ENCODE results near the gene FAH.

Gene FAH

DNA sequence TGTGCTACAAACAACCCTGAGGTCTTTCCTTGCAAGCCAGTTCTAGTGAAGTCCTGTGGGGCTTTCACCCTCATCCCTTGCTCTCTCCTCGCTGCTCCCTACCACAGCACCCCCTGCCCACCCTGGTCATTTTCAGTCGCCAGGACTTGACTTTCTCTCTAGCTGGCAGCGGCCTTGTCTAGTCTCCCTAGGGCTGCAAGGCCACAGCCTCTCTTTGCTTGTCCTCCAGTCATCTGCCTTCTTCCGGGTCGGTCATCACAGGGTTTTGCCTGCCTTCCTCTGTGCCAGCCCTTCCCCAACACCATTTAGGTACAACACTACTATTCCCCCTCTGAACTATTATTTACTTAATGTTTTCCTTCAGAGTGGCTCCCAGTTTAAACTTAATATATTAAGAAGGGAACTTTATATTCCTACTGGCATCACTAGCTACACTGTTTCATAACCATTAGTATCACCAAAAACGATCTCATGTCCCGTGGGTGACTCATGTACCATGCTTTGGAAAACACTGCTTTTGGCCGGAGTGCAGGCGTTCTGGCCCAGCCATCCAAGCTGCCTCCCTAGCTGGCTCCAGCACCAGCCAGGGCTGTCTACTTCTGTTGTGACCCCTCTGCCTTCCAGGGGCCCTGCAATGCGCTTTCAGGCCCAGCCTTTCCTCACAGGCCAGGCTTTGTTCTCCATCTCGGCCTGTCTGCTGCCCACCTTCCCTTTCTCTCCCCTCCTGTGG, 21.4 kb downstream of the FAH start:
- no peak for DNase-seq

DNA sequence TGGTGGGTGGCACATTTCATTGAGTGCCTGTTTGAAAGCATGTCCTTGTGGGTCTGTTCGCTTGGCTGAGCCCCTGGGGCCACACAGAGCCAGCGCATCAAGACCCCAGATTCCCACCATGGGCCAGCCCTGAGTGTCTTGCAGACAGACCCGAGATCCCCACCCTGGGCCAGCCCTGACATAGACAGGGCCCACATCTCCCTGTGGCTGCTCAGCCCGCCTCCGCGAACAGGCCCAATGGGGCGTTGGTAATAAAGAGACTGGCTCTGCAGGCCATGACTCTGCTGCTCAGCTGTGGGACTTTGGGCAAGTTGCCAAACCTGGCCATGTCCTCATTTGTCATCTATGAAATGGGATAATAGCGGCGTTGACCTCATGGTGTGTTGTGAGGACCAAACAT, 22.6 kb downstream of the FAH start:
- DNase-seq = no peak

DNA sequence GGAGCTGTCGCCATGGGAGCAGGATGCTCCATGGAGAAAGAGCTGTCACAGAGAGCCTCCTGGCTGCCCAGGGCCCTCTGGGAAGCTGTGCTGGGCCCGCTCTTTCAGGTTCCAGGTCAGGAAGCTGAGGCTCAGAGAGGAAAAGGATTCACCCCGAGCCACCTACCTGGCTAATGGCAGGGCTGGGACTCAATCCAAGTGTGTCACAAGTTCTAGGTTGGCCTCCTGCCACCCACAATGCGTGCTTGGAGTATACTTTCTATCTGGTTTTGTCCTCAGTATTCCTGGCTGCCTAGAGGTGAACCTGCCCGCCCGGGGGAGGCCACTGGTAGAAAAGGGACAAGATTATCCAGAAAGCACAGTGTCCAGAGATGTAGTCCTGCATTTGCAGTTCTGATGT, 23.6 kb downstream of the FAH start:
- no peak for DNase-seq

DNA sequence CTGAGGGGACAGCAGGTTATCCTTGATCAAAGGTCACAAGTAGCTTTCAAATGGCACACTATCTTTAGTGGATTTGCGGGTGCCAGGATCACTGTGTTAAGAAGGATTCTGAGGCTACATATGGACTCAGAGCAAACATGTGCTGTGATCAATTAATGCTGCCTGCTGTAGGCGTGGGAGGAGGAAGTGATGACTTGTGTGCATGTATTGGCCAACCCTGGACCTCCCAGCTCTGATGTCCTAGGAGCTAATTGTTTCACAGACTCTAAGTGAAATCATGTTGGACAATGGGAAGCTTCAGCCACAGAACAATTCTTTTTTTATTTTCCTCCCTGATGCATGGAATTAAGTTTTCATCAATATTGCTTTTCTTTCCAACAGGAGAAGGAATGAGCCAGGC, 24.4 kb downstream of the FAH start:
- DNase-seq = no peak

DNA sequence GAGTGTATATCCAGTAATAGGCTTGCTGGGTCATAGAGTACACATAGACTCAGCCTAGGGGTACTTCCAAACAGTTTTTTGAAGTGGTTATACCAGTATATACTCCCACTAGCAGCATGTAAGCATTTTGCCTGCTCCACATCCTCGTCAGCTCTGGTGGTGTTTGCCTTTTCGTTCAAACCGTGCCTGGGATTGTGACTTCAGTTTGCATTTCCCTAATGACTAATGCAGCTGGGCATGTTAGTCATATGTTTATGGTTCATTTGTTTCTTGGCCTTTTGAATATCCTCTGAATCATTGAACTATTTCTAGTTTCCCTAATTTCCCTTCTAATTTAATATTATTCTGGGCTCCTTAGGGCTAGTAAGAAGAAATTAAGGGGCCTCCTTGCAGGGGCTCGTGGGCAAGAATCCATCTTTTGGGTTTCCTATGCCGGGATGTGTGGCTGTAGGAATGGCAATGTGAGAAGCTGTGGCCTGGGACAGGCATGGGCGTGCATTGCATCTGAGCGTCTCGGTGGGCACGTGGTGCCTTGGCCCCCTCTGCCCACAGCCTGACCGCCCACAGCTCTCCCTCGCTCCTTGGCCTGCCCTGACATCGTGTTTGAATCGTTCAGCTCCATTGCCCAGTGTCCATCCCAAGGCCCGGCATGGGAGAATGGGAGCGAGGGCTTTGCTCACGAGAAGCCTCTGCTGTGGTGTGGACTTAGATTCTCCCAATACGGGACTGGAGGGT, 26.4 kb downstream of the FAH start:
- DNase-seq = no peak

DNA sequence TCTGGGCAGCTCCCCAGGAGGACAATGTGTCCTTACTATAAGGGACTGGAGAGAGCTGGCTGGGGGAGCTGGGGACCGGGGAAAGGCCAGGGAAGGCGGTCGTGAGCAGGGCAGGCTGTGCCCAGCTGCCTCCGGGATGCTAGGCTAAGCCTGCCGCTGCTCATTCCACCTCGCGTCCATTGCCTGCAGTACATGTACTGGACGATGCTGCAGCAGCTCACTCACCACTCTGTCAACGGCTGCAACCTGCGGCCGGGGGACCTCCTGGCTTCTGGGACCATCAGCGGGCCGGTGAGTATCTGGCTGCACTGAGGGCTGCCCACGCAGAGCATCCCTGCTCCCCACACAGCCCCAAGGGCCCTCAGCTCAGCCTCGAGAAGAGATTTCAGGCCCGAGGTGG, 27.1 kb downstream of the FAH start:
- no peak for DNase-seq

DNA sequence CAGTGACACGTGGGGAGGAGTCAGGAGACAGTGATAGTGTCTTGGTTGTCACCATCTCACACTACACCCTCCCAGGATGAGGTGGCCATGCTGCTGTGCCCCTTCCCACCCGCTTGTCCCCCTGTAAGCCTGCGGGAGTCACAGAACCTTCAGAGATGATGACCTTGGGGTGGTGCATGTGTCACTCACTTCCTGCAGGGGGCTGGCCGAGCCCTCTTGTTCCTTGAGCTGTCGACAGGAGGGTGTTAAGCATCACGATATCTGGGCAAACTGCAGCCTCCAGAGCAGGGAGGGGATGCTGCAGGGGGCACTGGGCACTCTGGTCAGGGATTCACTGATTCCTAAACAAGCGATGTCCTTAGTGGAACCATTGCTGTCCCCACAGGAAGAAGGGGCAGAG, 27.7 kb downstream of the FAH start:
- DNase-seq = no peak

DNA sequence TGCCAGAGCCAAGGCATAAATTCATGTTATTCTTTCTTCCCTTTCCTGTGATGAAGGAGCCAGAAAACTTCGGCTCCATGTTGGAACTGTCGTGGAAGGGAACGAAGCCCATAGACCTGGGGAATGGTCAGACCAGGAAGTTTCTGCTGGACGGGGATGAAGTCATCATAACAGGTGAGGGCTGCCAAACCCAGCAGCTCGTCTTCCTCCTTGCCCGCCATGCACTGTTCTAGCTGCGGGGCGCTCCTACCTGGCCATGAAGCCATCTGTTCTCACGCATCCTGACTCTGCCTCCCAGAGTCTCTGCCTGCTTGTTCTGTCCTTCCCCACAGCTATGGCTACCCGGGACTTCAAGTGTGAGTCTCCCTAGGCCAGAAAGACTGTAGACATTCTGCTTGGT, 28.2 kb downstream of the FAH start:
- DNase-seq = no peak

DNA sequence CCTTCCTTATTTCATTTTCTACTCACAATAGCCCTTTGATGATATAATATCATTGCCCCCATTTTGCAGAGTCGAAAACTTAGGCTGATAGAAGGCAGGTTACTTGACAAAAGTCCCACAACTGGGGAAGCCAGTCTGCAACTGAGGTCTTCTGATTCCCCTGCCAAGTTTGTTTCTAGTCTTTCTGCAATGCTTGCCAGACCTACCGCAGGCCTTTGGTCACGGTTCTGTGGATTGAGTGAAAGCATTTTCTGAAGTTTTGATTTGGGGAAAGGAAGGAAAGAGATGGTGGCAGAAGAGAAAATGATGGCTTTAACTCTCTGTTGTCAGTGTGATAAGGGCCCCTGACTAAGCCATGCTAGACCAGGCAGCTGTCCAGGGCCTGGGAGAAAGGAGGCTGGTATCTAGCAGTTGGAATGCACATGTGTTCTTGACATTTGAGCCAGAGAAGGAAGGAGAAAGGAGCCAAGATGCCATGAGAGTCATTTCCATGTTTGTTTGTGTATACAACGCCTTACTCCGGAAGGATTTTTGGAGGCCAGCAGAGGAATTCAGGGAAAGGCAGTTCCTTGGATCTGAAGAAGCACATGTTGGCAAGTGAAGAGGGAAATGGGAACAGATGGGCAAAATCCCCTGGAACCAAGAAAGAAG, 29.9 kb downstream of the FAH start:
- DNase-seq = peak; percentile 16 to 49

DNA sequence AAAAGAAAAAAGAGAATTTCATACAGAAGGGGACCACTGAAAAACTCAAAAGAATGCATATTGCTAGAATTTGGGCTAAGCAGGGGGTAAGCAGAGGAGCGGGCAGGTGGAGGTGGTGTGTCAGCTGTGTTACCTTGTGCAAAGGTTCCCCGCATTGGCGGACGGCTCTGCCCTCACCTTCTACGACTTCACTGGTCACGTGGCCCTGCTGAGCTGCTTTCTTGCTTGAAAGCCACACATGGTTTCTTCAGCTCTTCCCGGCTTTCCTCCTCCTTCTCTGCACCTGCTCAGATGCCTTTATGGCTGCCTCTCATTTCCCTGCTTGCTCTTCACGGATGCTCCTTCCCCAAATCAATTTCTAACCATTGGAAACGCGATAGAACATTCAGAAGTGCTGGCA, 30.5 kb downstream of the FAH start:
- no peak for DNase-seq

DNA sequence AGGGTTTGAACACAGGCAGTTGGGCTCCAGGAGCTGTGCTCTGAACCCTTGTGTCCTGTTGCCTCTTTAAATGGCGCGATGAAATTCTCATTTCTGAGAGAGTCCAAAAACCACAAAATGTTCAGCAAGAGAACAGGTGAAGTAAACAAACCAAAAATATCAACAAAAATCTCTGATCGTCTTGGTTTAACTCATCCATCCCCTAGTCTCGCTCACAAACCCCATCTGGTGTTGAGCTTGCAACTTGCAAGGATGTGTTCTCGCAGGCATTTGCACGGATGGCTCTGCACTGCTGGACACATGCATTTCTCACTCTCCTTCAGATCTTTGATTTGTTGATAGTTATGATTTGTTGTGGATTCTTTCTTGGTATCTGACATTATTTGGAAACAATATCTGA, 31.1 kb downstream of the FAH start:
- peak in 1 of 2 experiments; percentile 36 for DNase-seq

DNA sequence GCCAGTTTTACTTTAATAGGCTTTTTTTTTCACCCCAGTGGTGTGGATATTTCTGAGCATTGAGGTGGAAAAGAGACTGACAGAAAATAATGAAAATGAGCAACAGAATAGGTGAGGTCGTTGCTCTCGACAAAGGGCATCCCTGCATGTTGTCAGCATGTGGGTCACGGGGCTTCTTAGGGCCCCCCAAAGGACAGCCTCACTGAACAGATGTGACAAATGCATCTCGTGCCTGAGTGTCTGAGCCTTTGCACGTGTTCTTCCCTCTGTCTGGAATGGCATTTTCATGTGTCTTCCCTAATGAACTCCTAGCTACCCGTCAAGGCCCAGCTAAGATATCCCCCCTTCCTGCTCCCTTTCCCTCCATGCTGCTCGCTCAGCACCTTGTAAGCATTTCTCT, 31.8 kb downstream of the FAH start:
- no peak for DNase-seq

DNA sequence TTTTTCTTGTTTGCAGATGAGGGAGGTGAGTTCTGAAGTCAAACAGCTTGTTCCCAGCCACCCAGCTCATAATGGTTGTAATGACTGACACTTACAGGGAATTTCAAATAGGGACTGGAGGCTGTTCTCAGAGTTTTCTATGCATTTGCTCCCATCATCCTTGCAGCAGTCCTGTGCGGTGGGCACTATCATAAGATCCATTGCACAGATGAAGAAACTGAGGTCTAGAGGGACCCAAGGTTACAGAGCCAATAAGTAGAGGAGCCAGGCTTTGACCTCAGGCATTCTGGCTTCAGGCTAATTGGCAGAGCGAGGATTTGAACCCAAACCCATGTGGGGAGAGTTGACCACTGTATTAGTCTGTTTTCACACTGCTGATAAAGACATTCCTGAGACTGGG, 32.4 kb downstream of the FAH start:
- DNase-seq = no peak

DNA sequence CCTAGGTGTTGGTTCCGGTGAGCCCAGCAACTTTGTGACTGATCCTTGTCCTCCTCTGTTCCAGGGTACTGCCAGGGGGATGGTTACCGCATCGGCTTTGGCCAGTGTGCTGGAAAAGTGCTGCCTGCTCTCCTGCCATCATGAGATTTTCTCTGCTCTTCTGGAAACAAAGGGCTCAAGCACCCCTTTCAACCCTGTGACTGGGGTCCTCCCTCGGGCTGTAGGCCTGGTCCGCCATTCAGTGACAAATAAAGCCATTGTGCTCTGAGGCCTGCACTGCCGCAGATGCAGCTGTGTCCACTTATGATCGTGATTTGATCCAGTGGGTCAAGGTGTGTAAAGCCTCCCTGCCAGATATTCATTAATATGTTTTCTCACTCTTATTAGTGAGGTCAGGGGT, 33.3 kb downstream of the FAH start:
- no peak for DNase-seq

DNA sequence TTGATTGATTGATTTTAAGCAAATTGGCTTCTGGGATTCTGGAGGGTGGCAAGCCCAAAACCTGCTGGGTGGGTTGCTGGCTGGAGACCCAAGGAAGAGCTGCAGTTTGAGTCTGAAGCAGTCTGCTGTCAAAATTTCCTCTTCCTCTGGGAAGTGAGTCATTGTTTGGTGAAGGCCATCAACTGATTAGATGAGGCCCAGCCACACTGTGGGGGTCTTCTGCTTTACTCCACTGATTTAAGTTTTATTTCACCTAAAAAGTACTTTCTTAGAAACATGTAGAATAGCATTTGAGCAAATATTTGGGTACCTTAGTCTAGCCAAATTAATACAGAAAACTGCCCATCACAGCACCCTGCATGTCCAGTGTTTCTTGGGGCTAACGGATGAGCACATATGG, 33.8 kb downstream of the FAH start:
- no peak for DNase-seq

DNA sequence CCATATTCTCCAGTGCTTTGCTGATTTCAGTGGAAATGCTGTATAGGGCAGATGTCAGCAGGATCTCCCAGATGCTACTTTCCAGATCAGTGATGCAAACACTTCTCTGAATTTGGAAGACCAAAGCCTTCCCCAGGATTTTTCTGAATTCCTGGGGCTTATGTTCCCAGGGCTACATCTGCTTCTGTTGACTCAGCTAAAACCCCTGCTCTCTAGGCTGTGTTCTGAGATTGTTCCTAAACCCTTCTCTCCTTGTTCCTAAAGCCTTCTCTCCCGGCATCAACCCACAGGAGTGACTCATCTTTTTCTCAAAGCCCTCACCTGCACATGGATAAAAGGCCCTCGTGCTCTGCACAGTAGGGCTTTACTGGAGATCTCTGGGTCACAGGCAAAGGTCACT, 35.5 kb downstream of the FAH start:
- peak; percentile 70 to 94 for DNase-seq

DNA sequence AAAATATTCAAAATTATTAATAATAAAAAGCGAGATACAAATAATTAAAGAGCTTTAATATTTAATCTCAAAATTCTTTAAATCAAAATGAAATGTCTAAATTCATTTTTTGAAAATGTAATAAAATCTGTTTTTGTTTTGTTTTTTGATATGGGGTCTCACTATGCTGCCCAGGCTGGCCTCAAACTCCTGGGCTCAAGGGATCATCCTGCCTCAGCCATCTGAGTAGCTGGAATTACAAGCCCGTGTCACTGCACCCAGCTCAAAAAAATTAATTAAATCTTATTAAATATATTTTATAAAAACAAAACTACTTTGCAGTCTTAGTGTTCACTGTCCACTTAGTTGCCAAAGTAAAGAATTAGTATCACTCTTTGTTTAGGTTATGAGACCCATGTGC, 38.4 kb downstream of the FAH start:
- no peak for DNase-seq

DNA sequence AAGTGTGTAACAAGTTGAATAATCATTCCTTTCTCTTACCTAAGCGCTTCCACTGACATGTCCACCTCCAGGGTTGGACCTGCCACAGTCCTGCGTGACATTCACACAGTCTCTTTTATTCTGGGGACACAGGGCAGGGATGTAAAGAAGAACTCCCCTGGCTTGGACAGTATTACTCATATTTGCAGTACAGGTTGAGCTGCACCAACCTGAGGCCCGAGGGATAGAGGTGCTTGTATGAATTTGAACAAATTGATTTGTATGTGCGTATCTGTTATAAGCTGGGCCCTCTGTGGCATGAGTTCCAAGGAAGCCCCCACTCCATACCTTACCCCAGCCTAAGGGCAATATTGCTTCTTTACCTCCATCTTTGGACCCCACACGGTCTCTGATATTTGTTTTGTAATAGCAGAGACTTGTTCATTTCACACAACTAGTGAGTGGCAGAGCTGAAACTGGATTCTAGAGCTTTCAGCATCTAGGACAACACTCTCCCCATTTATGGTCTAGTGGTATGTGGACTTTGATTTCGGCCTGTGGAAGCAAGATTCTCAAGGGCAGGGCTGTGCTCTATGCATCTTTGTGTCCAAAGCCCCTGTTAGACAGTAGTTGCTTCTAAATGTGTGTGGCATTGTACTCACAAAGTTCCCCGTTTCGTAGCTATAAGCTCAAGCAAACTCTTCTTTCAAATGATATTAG, 39.2 kb downstream of the FAH start:
- DNase-seq = no peak

DNA sequence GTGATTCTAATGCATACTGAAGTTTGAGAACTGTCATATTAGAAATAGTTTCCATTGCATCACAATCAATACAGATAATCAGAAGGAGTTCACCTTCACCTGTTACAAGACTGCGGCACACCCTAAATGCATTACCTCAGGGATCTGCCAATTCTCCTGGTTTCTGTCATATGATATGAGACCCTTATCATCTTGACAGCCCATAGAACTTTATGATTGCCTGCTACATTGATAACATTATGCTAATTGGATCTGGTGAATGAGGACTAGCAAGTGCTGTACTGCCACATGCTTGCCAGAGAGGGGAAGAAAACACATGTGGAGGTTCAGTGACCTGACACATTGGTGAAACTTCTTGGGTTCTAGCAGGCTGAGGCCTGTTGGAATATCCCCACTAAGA, 41.4 kb downstream of the FAH start:
- DNase-seq = no peak

DNA sequence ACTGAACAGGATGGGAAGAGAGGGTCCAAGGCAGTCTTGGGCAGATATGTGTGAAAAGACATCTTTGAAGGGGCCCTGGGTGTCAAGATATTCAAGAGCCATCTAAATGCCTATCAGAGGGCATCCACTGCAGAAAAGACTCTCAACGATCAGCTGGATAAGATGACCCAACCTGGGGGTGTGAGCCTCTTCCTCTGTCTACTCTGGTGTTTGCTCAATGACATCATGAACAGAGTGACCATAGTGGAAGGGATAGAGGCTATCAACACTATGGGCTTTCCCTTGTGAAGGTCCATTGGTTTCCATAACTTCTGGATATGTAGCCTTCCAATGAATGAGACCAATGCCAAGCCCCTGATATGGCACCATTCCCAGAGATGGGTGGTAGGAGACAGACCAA, 42.1 kb downstream of the FAH start:
- DNase-seq = no peak

DNA sequence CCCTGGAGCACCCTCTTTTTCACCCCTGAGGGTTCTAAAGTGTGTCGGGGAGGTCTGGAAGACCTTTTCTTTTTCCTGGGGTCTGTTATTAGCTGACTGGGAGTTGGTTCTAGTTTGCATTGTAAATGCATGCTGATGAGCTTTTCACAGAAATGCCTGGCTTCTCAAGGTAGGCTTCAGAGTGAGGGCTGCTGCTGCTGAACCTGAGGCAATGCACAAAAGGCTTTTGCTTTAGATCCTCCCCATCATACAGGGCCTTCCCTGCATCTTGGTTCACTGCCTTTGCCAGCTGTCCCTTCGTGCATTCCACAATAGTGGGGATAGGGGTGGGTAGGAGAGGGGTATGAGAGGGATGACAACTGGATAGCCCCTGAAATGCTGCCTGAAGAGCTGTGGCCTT, 46.6 kb downstream of the FAH start:
- DNase-seq = no peak

DNA sequence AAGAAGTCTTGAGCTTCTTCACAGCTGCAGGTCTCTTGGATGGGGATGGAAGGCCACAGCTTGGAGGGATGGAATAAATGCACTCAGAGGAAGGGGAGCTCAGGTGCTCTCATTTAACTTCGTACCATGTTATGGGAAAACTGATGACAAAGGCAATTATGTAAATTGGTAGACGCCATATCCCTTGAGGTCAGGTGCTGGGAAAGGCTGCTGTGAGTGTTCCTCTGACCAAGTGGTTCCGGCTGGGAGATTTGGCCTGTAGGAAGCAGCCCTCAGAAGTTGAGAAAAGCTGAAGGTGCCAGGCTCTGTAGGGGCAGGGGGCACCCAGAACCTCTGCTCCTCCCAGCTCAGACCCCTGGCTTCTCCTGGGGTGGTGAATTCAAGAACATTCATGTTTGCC, 47.1 kb downstream of the FAH start:
- no peak for DNase-seq

DNA sequence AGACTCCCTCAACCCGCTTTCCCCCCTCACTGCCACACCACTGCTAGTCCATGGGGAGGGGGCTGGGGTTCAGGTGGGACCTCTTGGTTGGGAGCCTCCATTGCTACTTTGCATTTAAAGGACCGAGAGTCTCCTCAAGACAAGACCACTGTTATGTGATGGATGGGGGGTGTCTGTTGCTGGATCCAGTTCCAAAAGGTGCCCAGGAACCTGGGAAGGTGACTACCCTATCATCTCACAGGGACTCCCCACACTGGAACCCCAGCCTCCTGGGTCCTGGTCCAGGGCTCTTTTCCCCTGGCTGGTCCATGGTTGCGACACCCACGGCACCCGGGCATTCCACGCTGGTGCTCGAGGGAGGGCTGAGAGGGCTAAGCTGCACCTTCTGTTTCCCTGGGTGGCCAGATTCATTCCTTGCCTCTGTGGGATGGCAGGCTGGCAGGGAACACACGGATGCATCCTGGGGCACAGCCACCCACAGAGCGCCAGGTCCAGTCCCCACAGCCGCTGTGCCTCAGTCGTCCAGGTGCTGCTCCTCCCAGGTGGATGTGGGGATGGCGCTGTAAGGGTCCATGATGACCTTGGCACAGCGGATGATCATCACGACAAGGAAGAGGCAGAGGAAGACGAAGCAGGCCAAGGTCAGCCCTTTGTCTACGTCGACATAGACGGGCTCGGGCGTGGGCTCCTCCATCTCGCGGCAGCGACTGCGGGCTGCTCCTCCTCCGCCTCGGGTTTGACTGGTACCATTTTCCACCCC, 48.6 kb downstream of the FAH start:
- DNase-seq = no peak

All from NCI-H524 (cell line).